Measurements from ENCODE around the gene GGNBP2. TPM values are rescaled to one million over a fixed set of nuclear protein-coding genes. Genes with fewer than 3 reads are reported as not detected.

The GGNBP2 gene
- polyA plus RNA-seq, 3 donors = 76.7 to 95.9 (median 91.3) TPM

Other genes starting within 250 kb of the GGNBP2 start
- not detected for gene TBC1D3G, start 221.0 kb upstream of the GGNBP2 start, polyA plus RNA-seq (ENCODE audit: insufficient read length in 3 of 3)
- gene TBC1D3H, start 156.5 kb upstream of the GGNBP2 start, polyA plus RNA-seq (ENCODE audit: insufficient read length in 3 of 3) = 1 to 10 TPM in 1 of 3 donors, not detected in 2; 3.3 TPM
- gene ZNHIT3, start 58.2 kb upstream of the GGNBP2 start, polyA plus RNA-seq (ENCODE audit: insufficient read length in 3 of 3) = 10 to 100 TPM; 60.9 to 73.1 (median 70.2) TPM
- gene MYO19, start 10.1 kb upstream of the GGNBP2 start, polyA plus RNA-seq (ENCODE audit: insufficient read length in 3 of 3) = 10 to 100 TPM; 42.1 to 62.8 (median 45.5) TPM
- gene PIGW, start 9.9 kb upstream of the GGNBP2 start, polyA plus RNA-seq (ENCODE audit: insufficient read length in 3 of 3) = 10 to 100 TPM; 10.3 to 17.0 (median 11.2) TPM
- gene DHRS11, start 47.0 kb downstream of the GGNBP2 start, polyA plus RNA-seq (ENCODE audit: insufficient read length in 3 of 3) = 10 to 100 TPM; 23.5 to 27.5 (median 25.9) TPM
- gene MRM1, start 56.7 kb downstream of the GGNBP2 start, polyA plus RNA-seq (ENCODE audit: insufficient read length in 3 of 3) = 1 to 10 TPM; 3.7 to 5.6 (median 4.3) TPM